Neural cell (in vitro differentiated cells): ENCODE results near the gene TNFSF11.

Experiments
- EP300 ChIP-seq: fragments of 450-650 bp; conservative IDR thresholded peaks from 2 replicates; pipeline ENCODE4 v1.6.1; 2014; ENCODE audit warnings: antibody characterized with exemption, mild to moderate bottlenecking, moderate library complexity; ENCODE audit not compliant: poor library complexity, severe bottlenecking
- POLR2AphosphoS5 ChIP-seq: IDR thresholded peaks from 2 replicates; pipeline ENCODE4 v1.6.1; 2012
- TF ChIP-seq, protein P1 (sequence below): fragments of 450-650 bp; IDR thresholded peaks from 2 replicates; pipeline ENCODE4 v1.5.1; 2014; ENCODE audit warnings: antibody characterized with exemption, mild to moderate bottlenecking, moderate library complexity; ENCODE audit not compliant: poor library complexity, severe bottlenecking
- TF ChIP-seq, protein P2 (sequence below): IDR thresholded peaks from 2 replicates; pipeline ENCODE4 v1.6.1; 2012; ENCODE audit warnings: borderline replicate concordance

DNA sequence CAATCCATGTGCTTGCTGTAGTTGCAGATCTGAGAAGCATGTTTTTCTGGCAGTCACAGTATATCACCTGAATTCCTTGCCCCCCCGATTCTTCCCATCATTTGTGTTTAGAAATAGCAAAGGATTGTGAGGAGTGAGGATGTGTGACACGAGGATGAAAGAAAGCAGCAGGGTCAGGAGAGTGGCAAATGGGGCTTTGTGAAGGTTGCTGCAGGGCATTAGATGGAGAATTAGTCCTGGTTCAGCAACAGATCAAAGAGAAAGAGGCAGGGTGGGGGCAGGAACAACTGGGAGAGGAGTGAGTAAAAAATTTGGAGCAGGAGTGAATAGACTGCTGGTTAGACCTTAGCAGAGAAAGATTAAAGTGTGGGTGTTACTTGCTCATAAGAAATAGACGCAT is 47.7 kb upstream of the TNFSF11 start:
- TF ChIP-seq, protein P1, sequence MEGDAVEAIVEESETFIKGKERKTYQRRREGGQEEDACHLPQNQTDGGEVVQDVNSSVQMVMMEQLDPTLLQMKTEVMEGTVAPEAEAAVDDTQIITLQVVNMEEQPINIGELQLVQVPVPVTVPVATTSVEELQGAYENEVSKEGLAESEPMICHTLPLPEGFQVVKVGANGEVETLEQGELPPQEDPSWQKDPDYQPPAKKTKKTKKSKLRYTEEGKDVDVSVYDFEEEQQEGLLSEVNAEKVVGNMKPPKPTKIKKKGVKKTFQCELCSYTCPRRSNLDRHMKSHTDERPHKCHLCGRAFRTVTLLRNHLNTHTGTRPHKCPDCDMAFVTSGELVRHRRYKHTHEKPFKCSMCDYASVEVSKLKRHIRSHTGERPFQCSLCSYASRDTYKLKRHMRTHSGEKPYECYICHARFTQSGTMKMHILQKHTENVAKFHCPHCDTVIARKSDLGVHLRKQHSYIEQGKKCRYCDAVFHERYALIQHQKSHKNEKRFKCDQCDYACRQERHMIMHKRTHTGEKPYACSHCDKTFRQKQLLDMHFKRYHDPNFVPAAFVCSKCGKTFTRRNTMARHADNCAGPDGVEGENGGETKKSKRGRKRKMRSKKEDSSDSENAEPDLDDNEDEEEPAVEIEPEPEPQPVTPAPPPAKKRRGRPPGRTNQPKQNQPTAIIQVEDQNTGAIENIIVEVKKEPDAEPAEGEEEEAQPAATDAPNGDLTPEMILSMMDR, result no peak
- no peak for TF ChIP-seq EP300
- TF ChIP-seq, protein P2, sequence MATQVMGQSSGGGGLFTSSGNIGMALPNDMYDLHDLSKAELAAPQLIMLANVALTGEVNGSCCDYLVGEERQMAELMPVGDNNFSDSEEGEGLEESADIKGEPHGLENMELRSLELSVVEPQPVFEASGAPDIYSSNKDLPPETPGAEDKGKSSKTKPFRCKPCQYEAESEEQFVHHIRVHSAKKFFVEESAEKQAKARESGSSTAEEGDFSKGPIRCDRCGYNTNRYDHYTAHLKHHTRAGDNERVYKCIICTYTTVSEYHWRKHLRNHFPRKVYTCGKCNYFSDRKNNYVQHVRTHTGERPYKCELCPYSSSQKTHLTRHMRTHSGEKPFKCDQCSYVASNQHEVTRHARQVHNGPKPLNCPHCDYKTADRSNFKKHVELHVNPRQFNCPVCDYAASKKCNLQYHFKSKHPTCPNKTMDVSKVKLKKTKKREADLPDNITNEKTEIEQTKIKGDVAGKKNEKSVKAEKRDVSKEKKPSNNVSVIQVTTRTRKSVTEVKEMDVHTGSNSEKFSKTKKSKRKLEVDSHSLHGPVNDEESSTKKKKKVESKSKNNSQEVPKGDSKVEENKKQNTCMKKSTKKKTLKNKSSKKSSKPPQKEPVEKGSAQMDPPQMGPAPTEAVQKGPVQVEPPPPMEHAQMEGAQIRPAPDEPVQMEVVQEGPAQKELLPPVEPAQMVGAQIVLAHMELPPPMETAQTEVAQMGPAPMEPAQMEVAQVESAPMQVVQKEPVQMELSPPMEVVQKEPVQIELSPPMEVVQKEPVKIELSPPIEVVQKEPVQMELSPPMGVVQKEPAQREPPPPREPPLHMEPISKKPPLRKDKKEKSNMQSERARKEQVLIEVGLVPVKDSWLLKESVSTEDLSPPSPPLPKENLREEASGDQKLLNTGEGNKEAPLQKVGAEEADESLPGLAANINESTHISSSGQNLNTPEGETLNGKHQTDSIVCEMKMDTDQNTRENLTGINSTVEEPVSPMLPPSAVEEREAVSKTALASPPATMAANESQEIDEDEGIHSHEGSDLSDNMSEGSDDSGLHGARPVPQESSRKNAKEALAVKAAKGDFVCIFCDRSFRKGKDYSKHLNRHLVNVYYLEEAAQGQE, result no peak
- no peak for TF ChIP-seq POLR2AphosphoS5
